Amygdala (tissue), 56 donors: ENCODE results near the gene PLD1.
"Not testable (repeated sequence)": the region's sequence is repeated elsewhere in the genome, so short reads cannot be mapped to it uniquely, and the experiment has no call there.

Experiments used
- DNase-seq, 56 donors: peaks; one replicate each; lab custom pipeline; 2025; lab: John Stamatoyannopoulos, UW

PLD1 gene, protein sequence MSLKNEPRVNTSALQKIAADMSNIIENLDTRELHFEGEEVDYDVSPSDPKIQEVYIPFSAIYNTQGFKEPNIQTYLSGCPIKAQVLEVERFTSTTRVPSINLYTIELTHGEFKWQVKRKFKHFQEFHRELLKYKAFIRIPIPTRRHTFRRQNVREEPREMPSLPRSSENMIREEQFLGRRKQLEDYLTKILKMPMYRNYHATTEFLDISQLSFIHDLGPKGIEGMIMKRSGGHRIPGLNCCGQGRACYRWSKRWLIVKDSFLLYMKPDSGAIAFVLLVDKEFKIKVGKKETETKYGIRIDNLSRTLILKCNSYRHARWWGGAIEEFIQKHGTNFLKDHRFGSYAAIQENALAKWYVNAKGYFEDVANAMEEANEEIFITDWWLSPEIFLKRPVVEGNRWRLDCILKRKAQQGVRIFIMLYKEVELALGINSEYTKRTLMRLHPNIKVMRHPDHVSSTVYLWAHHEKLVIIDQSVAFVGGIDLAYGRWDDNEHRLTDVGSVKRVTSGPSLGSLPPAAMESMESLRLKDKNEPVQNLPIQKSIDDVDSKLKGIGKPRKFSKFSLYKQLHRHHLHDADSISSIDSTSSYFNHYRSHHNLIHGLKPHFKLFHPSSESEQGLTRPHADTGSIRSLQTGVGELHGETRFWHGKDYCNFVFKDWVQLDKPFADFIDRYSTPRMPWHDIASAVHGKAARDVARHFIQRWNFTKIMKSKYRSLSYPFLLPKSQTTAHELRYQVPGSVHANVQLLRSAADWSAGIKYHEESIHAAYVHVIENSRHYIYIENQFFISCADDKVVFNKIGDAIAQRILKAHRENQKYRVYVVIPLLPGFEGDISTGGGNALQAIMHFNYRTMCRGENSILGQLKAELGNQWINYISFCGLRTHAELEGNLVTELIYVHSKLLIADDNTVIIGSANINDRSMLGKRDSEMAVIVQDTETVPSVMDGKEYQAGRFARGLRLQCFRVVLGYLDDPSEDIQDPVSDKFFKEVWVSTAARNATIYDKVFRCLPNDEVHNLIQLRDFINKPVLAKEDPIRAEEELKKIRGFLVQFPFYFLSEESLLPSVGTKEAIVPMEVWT

DNA sequence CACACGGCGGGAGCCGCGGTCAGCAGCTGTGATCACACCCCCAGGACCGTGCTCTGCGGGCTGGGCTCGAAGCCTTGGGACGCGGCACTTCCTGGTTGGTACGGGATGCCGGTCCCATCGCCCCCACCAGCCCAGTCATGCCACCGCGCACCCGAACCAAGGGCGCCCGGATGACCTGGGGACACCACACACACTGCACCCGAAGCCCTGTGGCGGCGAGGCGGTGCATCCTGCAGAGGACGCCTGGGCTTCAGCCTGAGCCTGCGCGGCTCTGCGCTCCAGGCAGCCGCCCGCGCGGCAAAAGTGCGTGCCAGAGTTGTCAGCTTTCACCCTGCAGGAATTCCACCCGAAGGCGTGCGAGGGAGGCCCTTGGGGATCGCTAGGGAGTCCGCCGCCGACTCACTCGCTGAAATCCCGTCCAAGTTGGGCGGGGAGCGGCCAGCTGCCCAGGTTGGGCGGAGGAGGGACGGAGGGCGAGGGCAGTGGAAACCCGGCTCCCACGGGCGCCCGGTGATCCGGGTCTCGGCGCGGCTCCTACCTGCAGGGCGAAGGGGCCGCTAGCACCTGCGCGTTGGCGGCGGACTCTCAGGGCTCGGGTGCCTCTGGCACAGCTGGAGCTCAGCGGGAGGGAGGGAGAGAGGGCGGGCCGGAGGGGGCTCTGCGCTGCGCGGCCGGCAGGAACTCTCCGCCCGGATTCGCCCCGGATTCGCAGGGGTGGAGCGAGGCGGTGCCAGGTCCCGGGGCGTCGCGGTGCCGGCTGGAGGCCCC lies at the start of gene PLD1:
PLD1 (minus strand) TSS at position 623 of the 768 bp plus-strand sequence. CDS start 72,432 bp downstream, outside the sequence.
- peak; percentile 17 to 88 (median 68) for DNase-seq

DNA sequence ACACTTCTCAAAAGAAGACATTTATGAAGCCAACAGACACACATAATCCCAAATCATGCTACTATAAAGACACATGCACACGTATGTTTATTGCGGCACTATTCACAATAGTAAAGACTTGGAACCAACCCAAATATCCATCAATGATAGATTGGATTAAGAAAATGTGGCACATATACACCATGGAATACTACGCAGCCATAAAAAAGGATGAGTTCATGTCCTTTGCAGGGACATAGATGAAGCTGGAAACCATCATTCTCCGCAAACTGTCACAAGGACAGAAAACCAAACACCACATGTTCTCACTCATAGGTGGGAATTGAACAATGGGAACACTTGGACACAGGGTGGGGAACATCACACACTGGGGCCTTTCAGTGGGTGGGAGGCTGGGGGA lies 48.5 kb upstream of the PLD1 start:
- DNase-seq: not testable (repeated sequence)

DNA sequence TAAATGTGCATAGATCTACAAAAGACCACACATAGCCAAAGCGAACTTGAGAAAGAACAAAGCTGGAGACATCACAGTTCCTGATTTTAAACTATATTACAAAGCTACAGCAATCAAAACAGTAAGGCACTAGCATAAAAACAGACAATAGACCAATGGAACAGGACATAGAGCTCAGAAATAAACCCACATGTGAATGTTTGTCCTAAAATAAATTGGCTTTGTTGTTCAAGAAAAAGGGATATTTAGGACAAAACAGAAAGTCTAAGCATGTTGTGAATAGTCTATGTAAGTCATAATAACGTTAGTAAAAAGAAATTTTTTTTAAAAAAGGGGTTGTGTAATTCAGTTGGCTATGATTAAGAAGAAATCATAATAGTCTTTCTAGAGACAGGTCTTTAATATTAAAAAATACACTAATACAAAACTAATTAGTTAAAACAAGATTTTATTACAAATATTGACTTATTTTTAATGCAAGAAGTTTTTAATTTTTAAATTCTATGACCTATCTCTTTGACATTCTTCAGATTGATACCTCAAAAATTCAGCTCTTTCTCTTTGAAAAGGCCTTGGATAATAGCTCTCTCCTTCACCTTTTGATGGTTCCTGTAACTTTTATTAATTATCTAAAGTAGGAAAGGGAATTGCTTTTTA lies 44.5 kb upstream of the PLD1 start:
- no peak for DNase-seq

DNA sequence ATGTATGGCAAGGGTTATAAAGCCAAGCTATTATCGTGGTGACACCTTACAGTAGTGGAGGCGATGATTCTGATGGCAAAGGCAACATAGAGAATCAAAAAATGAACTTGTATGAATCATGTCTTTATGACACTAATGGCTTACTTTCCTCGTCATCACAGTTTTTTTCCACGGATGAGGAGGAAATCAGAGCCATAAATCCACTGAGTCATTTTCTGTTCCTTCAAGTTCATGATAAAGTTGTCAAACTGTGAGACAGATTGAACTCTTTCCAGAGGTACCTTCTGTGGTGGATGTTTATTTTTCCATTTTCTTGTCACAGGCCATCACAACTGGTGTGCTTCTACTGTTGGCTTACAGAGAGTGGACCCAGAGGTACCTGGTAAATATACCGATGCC lies 41.4 kb upstream of the PLD1 start:
- DNase-seq: no peak

DNA sequence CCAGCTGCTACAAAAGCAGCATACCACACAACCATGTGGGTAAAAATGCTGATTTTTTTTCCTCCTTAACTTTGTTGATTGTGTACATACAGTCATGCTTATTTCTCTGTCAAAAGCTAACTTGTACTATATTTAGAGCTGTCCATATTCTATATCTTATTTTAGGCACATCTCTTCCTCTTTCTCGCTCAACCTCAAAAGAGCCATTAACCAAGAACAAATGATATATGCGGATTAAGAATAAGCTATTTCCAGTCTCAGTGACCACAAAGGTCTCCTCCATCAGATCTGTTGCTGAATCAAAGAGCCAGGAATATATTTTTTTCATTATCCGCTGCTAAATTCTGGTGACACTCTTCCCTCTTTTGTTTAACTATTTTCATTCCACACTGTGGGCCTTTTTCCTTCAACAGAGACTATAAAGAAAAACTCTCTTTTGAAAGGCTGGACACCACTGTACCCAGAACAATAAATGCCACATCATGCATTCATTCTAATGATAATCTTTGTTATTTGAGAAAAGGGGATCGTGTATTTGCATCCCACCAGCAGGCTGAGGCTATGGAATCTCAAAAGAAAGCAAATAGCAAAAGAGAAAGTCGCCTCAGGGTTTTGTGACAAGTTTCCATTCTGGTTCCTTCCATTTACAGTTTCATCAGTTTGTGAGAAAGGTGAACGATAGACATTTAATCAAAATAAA lies 40.8 kb upstream of the PLD1 start:
- no peak for DNase-seq

DNA sequence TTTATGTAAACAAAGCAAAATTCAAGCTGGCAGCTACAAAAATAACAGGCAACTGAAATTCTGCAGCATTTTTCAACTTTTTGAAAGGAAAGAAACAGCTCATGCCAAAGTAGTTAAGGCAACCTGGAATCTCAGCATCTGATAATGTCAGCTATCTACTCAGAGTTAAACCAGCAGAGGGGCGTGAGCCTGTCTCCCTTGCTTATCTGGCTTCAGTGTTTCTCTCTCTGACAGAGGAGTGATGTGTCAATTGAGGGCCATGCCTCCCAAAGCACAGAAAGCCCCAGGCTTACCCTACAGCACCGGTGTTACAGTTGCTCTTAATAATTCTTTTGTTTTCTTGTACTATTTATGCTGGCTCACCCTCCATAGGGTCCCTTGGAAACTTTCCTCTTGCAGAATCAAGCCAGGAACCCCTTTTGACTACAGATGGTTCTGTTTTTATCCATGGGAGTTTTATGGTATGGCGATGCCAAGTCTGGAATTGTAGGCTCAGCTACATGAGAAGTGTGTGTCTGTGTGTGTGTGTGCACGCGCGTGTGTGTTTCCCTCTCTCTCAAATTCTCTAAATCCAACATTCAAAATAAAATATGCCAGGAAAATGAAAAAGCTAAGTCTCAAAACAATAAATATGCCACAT lies 40.2 kb upstream of the PLD1 start:
- DNase-seq: no peak

DNA sequence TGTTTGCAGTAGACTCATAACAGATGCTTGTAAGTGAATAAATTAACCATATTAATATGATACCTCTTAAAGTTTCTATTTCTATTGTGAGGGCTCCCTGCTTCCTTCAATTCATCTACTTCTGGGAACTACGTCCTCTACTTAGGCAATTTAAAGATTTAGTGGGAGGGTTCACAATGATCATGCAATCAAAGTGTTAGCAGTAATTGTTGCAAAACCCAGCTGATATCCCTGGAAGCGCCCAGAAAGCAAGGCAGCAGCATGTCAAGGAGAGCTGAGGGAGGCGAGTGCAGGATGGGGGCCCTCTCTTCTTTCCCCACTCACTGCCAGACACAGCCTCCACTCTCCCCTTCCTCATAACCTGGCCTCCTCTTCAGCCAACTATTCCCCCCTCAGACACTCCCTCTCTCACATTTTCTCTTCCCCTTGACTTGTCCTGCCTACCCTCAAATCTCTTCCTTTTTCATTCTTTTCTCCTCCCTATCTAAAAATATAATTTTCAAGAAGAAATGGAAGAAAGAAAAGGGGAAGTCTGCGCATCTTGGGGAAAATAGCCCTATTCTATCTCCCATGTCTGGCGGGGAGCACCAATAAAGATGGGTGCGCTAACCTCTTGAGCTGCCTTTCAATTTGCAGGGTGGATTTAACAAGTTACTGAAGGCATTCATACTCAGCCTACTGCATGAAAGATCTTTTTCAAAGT lies 39.5 kb upstream of the PLD1 start:
- no peak for DNase-seq

DNA sequence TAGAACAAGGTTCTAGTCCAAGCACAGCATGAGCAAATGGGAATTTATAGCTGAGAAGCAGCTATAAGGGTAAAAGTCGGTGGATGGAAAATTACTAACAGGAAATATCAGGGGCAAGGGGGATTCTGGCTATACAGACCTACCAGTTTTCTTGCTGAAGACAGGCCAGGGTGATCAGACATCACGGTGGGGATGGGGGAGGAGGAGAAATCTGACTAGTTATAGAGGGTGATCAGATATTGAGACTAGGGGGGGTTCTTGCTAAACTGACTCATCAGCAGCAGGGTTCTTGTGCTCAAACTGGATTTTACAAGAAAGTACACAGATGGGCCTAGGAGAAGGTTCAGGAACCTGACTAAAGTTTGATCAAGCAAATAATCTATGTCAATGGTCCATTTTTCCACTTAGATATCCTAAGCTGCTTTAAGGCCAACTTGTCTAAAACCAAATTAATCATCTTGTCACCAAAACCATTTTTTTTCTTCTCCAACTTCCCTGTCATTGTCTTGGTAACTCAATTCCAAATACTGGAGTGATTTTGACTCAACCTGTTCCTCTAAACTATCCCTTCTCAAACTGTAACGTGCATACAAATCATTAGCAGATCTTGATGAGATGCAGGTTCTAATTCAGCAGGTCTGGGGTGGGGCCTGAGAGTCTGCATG lies 37.4 kb upstream of the PLD1 start:
- DNase-seq: no peak

DNA sequence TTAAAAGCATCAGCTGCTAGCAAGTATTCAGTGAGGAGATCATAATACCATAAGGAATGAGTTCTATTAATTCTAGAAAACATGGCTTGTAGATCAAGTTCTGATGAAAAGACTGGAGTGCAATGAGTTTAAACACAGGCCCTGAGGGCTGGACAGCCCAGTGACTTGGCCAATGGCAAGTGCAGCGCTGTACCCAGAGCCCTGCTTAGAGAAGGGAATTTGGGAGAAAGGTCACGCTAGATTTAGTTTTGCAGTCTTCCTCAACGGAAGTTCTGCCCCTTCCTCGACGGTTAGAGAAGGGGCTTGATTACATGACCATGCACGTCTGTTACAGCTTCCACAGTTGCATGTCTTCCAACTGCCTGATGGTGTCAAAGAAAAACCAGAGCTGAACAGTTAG lies 36.9 kb upstream of the PLD1 start:
- DNase-seq: no peak

DNA sequence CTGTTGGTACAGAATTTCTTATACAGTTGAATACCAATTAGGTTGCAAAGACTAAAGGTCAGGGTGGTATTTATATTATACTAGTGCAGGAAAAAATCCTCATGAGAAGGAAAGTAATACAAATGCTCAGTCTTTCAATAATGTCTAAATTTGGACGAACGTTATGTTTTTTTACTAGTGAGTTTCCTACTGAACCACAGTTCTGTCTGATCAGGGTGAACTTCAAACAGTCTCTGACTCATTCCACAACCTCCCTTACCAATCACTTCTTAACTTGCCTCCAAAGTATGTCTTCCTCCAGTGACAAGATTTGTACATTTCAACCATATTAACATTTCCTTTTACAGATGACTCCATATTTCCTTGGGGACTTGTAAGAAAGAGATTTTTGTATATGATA lies 36.3 kb upstream of the PLD1 start:
- DNase-seq: no peak

DNA sequence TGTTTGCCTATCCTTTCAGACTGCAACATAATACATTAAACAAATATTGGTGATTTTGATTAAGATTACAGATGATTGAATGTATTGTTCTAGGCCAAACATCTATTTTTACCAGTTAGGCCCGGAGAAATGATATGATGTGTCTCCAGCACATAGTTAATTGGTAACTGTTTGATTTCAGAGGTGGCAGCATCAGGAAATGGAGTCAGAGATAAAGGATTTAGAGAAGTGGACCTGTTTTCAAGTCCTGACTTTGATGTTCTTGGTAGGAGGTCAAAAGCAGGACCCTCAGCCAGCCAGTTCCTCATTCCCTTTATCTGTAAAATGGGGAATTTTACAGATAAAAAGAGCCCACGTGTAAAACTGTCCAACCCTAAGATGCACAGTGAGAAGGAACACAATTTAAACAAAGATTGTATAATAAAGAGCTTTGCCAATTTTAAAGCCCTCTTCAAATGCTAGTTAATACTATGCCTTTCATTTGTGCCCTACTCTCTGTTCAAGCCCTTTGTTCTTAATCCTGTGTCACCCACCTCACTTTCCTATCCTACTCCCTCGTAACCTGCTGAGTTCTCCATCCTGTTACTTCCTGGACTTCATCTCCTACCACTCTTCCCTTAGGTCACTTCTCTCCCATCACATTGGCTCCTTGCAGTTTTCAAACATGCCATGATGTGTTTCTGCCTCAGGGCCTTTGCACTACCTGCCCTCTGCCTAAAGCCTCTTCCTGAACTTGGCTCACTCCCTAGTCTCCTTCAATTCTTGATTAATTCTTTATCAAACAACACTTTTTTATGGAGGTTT lies 35.4 kb upstream of the PLD1 start:
- no peak for DNase-seq

DNA sequence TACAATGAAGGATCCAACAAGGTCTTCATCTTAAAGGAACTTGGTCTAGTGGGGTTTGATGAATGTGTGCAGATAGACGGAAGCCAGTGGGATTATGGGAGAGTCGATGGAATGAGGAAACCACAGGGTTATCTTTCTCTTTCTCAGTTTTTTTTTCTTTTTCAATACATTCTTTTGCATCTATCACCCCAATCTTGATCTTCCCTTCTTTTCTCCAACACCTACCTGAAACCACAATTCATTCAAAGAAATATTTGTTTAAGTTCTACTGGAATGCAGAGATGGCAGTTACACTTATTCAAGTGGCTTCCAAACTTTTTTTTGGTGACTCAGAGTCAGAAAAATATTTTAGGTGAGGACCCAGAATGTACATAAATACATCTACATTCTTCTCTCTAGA lies 34.6 kb upstream of the PLD1 start:
- DNase-seq: no peak

DNA sequence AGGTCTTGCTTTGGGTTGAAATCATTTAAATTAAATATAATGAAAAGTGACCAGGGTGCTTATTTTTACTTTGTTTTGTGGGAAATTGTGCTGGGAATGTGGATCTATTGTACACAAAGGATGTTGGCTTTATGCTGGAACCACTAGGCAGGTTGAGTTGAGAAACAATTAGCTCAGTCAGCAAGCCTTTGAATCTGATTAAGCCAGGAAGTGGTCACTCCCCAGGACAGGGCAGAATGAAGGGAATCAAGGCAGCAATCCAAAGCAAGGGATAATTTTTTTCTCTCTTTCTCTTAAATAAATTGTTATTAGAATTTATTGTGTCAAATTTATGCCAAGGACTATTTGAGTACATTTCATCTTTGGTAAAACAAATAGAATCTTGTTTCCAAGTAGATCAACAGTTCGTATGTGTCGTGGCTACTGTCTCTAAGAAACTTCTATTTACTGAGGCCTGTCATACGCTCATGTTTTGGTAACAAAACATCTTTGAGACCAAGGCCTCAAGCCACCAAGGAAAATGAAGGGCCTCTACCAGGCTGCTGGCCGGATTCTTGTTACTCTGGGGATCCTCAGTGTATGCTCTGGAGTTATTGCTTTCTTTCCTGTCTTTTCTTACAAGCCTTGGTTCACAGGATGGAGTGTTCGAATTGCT lies 32.7 kb upstream of the PLD1 start, which contains the start of gene TMEM212:
TMEM212 (plus strand) TSS at position 486 of the 655 bp plus-strand sequence; CDS start at position 521, 35 bp downstream.
- DNase-seq: no peak

DNA sequence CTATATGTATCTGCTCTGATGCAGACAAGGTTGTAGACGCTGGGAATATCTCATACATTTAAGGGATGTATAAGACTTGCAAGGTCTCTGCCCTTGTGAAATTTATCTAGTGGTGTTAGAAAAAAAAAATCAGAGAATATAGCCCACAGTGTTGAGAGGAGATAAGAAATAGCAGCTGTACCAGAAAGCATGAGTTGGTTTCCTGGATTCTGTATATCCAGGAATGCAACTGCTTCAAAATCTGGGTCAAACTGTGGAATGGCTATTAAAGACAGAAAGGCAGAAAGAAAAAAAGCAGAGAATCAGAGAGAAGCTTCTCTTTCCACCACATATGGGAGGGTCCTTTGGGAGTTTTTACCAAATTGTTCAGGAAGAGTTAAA lies 31.3 kb upstream of the PLD1 start:
- no peak for DNase-seq

DNA sequence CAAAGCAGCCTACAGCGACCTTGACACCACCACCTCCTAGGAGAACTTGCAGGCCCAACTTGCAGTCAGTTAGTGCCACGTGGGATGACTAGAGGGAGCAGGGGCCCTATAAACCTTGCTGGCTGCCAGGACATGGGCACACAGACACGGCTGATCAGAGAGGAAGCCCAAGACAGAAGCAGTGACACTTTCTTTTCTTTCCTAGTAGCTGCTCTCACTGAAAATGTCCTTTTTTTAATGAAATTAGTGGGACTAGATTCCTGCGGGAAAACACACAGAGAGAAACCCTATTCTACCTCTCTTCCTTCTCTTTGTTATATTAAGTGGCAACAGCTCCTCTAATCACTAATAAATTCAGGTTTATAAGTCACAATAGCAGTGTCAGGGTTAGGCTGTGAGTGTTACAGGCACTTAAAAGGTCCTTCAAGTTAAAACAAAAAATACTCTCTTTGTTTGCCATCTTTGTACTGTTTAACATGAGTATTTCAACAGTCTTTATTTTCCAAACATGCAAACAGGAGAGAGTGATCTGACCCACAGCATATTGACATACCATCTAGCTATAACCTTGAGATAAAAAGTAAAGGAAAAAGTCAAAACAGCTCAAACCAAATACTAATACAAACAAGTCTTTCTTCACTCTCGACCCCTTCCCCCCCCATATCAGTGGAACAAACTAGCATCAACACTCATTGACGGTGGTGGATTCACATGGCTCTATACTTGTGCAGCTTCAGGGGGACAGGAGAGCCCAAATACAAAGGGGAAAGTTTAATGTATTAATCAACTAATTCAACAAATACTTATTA lies 30.7 kb upstream of the PLD1 start:
- no peak for DNase-seq
